Endothelial cell of umbilical vein (primary cell): Measurements from ENCODE around the gene DIAPH2.

Experiments
- CTCF ChIP-seq, 2 donors: IDR thresholded peaks; 1 replicate in 1 of 2; 2 replicates in 1 of 2; pipeline ENCODE4 v1.5.1; 2011; ENCODE audit warnings: low read length in 2 of 2, mild to moderate bottlenecking in 2 of 2, moderate library complexity in 2 of 2, control low read depth in 1 of 2, inconsistent platforms in 1 of 2, low read depth in 1 of 2; ENCODE audit not compliant: insufficient read depth in 1 of 2; ENCODE audit errors: extremely low read depth in 1 of 2
- MAX ChIP-seq: IDR thresholded peaks from 2 replicates; pipeline ENCODE4 v1.6.1; 2011; ENCODE audit not compliant: insufficient read depth, insufficient read length
- POLR2AphosphoS5 ChIP-seq: IDR thresholded peaks from 2 replicates; pipeline ENCODE4 v1.6.1; 2012; ENCODE audit warnings: low read depth, mild to moderate bottlenecking, control low read depth, low read length, moderate library complexity; ENCODE audit not compliant: insufficient read depth

- TF ChIP-seq CTCF (IDR thresholded peaks at IDR 0.05; ENCODE audit: extremely low read depth in 1 of 2, insufficient read depth in 1 of 2, low read depth in 1 of 2, low read length in 2 of 2) (no peak), POLR2AphosphoS5 (no peak), MAX (no peak)
Observed at GRCh38 chrX:97587171-97587570, 902.5 kb downstream of the DIAPH2 start.
